NT2/D1 (cell line): Measurements from ENCODE around the gene SNRPE.

ENCODE experiments used
- DNase-seq: peaks from one replicate; pipeline ENCODE4 v3.0.0-alpha.2; 2011; ENCODE audit warnings: low read depth, low spot score
- H3K27me3 ChIP-seq: 2 replicates; pipeline ENCODE4 v1.6.0; 2011; ENCODE audit warnings: mild to moderate bottlenecking; ENCODE audit not compliant: insufficient read length, insufficient read depth
- H3K36me3 ChIP-seq: 2 replicates; pipeline ENCODE4 v1.6.1; 2011; ENCODE audit warnings: mild to moderate bottlenecking, low read length, mixed read lengths; ENCODE audit not compliant: insufficient read depth, insufficient read length
- H3K4me1 ChIP-seq: 2 replicates; pipeline ENCODE4 v1.5.1; 2011; ENCODE audit not compliant: insufficient read depth, insufficient read length
- H3K4me3 ChIP-seq: 2 replicates; pipeline ENCODE4 v1.5.1; 2011; ENCODE audit warnings: low read depth; ENCODE audit not compliant: insufficient read length
- H3K9ac ChIP-seq: 2 replicates; pipeline ENCODE4 v1.6.0; 2011; ENCODE audit warnings: low read depth; ENCODE audit not compliant: insufficient read length
- H3K9me3 ChIP-seq: 2 replicates; pipeline ENCODE4 v1.5.1; 2011; ENCODE audit warnings: mild to moderate bottlenecking, low read length; ENCODE audit not compliant: insufficient read depth
- SUZ12 ChIP-seq: IDR thresholded peaks from 2 replicates; pipeline ENCODE4 v1.6.1; 2011; ENCODE audit not compliant: insufficient read length, insufficient read depth; ENCODE audit errors: extremely low read depth
- YY1 ChIP-seq: IDR thresholded peaks from 2 replicates; pipeline ENCODE4 v1.6.1; 2011; ENCODE audit not compliant: insufficient read length, insufficient read depth
- ZNF274 ChIP-seq: IDR thresholded peaks from 2 replicates; pipeline ENCODE4 v1.6.1; 2011; ENCODE audit warnings: mild to moderate bottlenecking, low read depth, low read length

SNRPE gene

GRCh38 chr1:203888807-203889251 is 27.4 kb downstream of the SNRPE start:
- peaks cover 6% of the 10 kb centered on the region for H3K36me3 ChIP-seq
- no peaks in the 10 kb centered on the region for H3K4me1 ChIP-seq
- no peak overlapping the region for H3K4me3 ChIP-seq
- TF ChIP-seq SUZ12: no peak
- TF ChIP-seq ZNF274: no peak
- no peak overlapping the region for H3K9ac ChIP-seq
- H3K27me3 ChIP-seq: no peaks in the 10 kb centered on the region
- DNase-seq: no peak
- peaks cover 8% of the 10 kb centered on the region for H3K9me3 ChIP-seq

DNA sequence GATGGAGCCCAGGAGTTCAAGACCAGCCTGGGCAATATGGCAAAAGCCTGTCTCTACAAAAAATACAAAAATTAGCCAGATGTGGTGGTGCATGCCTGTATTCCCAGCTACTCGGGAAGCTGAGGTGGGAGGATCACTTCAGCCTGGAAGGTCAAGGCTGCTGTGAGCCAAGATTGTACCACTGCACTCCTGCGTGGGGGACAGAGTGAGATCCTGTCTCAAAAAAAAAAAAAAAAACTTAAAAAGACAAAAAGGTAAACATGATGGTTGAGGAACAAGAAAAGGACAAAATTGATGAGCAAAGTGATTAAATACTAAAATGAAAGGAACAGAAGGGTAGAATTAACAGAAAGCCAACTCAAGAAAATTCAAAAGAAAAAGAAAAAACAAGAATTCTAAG is 30.6 kb downstream of the SNRPE start:
- no peaks in the 10 kb centered on the region for H3K4me1 ChIP-seq
- no peak for DNase-seq
- H3K27me3 ChIP-seq: no peaks in the 10 kb centered on the region
- peaks cover 26% of the 10 kb centered on the region for H3K9me3 ChIP-seq
- H3K9ac ChIP-seq: no peak overlapping the region
- TF ChIP-seq SUZ12: no peak
- TF ChIP-seq YY1: no peak
- no peak for TF ChIP-seq ZNF274
- no peak overlapping the region for H3K4me3 ChIP-seq
- H3K36me3 ChIP-seq: peaks cover 6% of the 10 kb centered on the region

DNA sequence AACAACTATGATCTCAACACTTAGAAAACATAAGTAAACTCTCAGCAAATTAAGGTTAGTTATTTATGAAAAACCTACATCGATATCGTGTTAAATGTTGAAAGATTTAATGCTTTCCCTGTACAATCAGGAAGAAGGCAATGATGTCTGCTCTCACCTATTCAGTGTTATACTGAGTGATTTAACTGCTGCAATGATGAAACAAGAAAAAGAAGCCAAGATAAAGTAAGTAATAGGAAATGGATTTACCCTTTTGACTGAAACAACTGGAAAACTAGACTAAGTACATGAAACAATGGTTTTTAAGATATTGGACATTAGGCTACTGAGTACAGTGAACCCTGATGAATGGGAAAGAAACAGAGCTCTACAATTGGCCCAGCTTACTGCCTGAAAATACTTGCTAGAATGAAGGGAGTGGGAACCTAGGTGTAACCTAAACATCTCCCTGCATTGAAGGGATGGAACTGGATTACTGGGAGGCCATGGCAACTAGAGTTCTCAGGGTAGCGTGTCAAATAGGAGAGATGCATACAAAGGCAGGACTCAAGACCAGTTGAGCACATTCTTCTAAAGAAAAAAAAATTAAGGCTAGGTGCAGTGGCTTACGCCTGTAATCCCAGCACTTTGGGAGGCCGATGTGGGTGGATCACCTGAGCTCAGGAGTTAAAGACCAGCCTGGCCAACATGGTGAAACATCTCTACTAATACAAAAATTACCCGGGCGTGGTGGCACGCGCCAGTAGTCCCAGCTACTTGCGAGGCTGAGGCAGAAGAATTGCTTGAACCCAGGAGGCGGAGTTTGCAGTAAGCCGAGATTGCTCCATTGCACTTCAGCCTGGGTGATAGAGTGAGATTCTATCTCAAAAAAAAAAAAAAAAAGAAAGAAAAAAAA is 37.3 kb downstream of the SNRPE start:
- Histone ChIP-seq H3K4me1 (no peaks in the 10 kb centered on the region), H3K9me3 (peaks cover 37% of the 10 kb centered on the region), H3K36me3 (no peaks in the 10 kb centered on the region), H3K27me3 (no peaks in the 10 kb centered on the region), H3K4me3 (no peak overlapping the region), H3K9ac (no peak overlapping the region)
- TF ChIP-seq SUZ12 (no peak), YY1 (no peak), ZNF274 (no peak)
- no peak for DNase-seq

GRCh38 chr1:203899353-203899716 is 37.9 kb downstream of the SNRPE start:
- H3K9ac ChIP-seq: no peak overlapping the region
- H3K27me3 ChIP-seq: no peaks in the 10 kb centered on the region
- no peak for DNase-seq
- no peak overlapping the region for H3K4me3 ChIP-seq
- H3K9me3 ChIP-seq: peaks cover 30% of the 10 kb centered on the region
- no peaks in the 10 kb centered on the region for H3K4me1 ChIP-seq
- TF ChIP-seq ZNF274: no peak
- TF ChIP-seq YY1: no peak
- no peak for TF ChIP-seq SUZ12
- H3K36me3 ChIP-seq: no peaks in the 10 kb centered on the region

- H3K4me1 ChIP-seq: no peaks in the 10 kb centered on the region
- no peaks in the 10 kb centered on the region for H3K27me3 ChIP-seq
- no peaks in the 10 kb centered on the region for H3K36me3 ChIP-seq
- peaks cover 23% of the 10 kb centered on the region; the same call in 1 of the 2 replicates for H3K9me3 ChIP-seq
- DNase-seq: no peak
- H3K9ac ChIP-seq: no peak overlapping the region
- TF ChIP-seq SUZ12 (no peak), ZNF274 (no peak), YY1 (no peak)
- no peak overlapping the region for H3K4me3 ChIP-seq
These were observed 38.7 kb downstream of the SNRPE start for GRCh38 chr1:203899869-203900714.

- Histone ChIP-seq H3K9ac (no peak overlapping the region), H3K4me1 (no peaks in the 10 kb centered on the region), H3K27me3 (no peaks in the 10 kb centered on the region), H3K36me3 (no peaks in the 10 kb centered on the region), H3K9me3 (peaks cover 18% of the 10 kb centered on the region; the same call in 1 of the 2 replicates), H3K4me3 (no peak overlapping the region)
- DNase-seq: no peak
- no peak for TF ChIP-seq SUZ12
- TF ChIP-seq ZNF274: no peak
- no peak for TF ChIP-seq YY1
These were observed 40.2 kb downstream of the SNRPE start for GRCh38 chr1:203901581-203901980.

GRCh38 chr1:203905275-203905674 is 43.9 kb downstream of the SNRPE start:
- Histone ChIP-seq H3K36me3 (no peaks in the 10 kb centered on the region), H3K9ac (no peak overlapping the region), H3K4me3 (no peak overlapping the region), H3K27me3 (no peaks in the 10 kb centered on the region), H3K4me1 (no peaks in the 10 kb centered on the region), H3K9me3 (peaks cover 8% of the 10 kb centered on the region; the same call in 1 of the 2 replicates)
- DNase-seq: no peak
- no peak for TF ChIP-seq YY1
- TF ChIP-seq SUZ12: no peak
- no peak for TF ChIP-seq ZNF274
